ENCODE results near the gene DOCK3.
"Not testable (repeated sequence)": the region's sequence is repeated elsewhere in the genome, so short reads cannot be mapped to it uniquely, and the experiment has no call there.

DOCK3 gene

DNA sequence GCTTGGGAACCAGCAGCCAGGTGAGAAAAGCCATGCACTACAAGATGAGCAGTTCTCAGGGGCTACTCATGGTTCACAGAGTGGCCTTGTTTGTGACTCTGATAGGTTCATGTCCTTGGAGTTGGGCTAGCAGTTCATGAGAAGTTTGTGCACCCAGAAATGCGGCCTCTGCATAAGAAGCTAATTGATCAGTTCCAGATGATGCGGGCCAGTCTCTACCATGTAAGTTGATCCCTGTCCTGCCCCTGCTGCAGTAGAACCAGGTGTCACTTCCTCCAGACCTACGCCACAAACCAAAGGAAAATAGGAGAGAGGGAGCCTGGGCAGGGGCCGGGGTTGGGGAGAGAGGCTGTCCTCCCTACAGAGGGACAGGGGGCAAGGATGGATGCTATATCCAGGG lies 683.1 kb downstream of the DOCK3 start:
- Histone ChIP-seq H3K9ac (no peak overlapping the region), H3K9me3 (replicated peaks in 1 of 11) (no peaks in the 10 kb centered on the region), H3K4me3 (no peak overlapping the region), H3K36me3 (no peaks in the 10 kb centered on the region), H3K4me1 (peaks cover 0 to 18% (median 11%) of the 10 kb centered on the region in 10 experiments; a peak in 13 of 20 replicates), H3K27ac (no peak overlapping the region), H4K20me1 (no peaks in the 10 kb centered on the region), H3K4me2 (no peak overlapping the region), H3K27me3 (no peaks in the 10 kb centered on the region)
- TF ChIP-seq Cebpa-rat (IDR thresholded peaks at IDR 0.05) = no peak

DNA sequence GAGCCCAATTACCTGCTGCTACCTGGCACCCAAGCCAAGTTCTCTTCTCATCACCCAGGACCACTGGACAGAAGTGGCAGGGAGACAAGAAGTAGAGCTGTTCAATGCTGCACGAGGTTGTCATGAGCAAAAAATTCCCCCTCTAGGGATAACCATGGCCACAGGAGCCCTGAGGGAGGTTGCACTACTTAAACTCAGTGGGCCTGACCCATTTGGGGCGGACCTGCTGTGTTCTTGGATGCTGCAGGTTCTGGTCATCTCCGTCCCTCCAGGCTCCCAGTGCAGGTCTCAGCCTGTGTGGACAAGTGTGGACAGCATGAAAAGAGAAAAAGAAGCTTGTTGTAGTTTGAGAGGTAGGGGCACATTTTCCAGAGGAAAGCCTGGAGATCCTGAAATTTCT lies 684.3 kb downstream of the DOCK3 start:
- no peak for TF ChIP-seq Cebpa-rat (IDR thresholded peaks at IDR 0.05)
- H3K27me3 ChIP-seq = no peaks in the 10 kb centered on the region
- H3K9ac ChIP-seq = no peak overlapping the region

DNA sequence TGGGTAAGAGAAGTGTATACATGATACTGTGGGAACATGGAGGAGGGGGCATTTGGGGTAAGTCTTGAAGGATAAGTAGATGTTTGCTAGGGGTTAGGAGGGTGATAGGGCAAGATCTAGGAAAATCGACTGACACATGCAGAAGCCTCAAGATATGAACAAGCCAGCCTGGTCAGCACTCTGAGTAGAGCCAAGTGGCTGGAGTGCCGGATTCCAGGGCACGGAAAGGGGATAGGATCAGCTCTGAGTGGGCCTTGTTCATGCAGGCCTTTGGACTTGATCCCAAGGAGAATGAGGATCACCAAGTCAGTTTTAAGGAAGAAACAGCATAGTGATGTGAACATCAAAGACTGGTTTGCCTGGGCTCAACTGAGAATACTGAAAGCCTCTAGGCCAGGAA lies 686.1 kb downstream of the DOCK3 start:
- no peak overlapping the region for H3K9ac ChIP-seq
- H3K27me3 ChIP-seq = no peaks in the 10 kb centered on the region
- no peak overlapping the region for H3K27ac ChIP-seq
- H3K4me1 ChIP-seq = no peaks in the 10 kb centered on the region
- no peak overlapping the region for H3K4me3 ChIP-seq
- H3K36me3 ChIP-seq = no peaks in the 10 kb centered on the region
- H3K4me2 ChIP-seq = no peak overlapping the region
- TF ChIP-seq Cebpa-rat (IDR thresholded peaks at IDR 0.05) = no peak
- H4K20me1 ChIP-seq = no peaks in the 10 kb centered on the region
- H3K9me3 ChIP-seq (replicated peaks in 1 of 11) = 0 out of 22 replicates have a peak, but pooled peaks cover 0 to 7% (median 0%) of the 10 kb centered on the region in 11 experiments

More for the DNA sequence above, 684.3 kb downstream of the DOCK3 start:
- Histone ChIP-seq H4K20me1 (no peaks in the 10 kb centered on the region), H3K9me3 (replicated peaks in 1 of 11) (no peaks in the 10 kb centered on the region), H3K36me3 (no peaks in the 10 kb centered on the region), H3K4me3 (no peak overlapping the region), H3K4me1 (peaks cover 0 to 7% (median 2%) of the 10 kb centered on the region in 10 experiments; a peak in 8 of 20 replicates), H3K27ac (no peak overlapping the region), H3K4me2 (no peak overlapping the region)

DNA sequence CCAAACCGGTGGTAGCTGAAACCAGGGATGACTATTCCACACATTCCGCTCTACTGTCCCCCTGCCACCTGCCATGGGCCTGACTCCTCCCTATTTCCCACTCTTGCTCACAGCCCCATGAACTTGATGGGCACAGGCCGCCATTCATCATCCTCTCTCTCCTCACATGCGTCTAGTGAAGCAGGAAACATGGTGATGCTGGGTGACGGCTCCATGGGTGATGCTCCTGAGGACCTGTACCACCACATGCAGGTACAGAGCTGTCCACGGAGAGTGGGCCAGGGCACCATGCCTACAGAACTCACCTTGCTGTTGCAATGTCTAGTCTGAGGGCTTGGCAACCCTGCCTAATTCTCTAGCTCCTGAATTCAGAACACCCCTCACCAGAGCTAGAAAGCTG lies 687.0 kb downstream of the DOCK3 start:
- Histone ChIP-seq H3K4me2 (no peak overlapping the region), H3K9ac (no peak overlapping the region), H3K27me3 (no peaks in the 10 kb centered on the region), H3K36me3 (no peaks in the 10 kb centered on the region), H3K4me3 (no peak overlapping the region), H3K9me3 (replicated peaks in 1 of 11) (0 out of 22 replicates have a peak, but pooled peaks cover 0 to 7% (median 0%) of the 10 kb centered on the region in 11 experiments), H3K27ac (no peak overlapping the region), H3K4me1 (no peaks in the 10 kb centered on the region), H4K20me1 (no peaks in the 10 kb centered on the region)
- TF ChIP-seq Cebpa-rat (IDR thresholded peaks at IDR 0.05) = no peak

DNA sequence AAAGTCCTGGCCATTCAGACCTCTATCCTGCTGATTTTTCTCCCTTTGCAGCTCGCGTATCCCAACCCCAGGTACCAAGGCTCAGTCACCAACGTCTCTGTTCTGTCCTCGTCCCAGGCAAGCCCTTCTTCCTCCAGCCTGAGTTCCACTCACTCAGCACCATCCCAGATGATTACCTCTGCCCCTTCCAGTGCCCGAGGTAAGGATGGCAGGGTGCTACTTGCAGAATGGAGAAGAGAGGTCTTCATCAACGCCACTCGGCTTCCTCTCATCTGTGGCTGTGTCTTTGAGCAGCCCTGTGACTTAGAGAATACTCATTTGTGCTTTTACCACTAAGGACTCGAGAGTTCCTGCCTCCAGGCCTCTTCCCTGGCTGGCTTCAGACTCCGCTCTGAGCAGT lies 687.7 kb downstream of the DOCK3 start:
- 0 out of 22 replicates have a peak, but pooled peaks cover 0 to 7% (median 0%) of the 10 kb centered on the region in 11 experiments for H3K9me3 ChIP-seq (replicated peaks in 1 of 11)
- no peak overlapping the region for H3K9ac ChIP-seq
- no peaks in the 10 kb centered on the region for H3K36me3 ChIP-seq
- no peak overlapping the region for H3K4me3 ChIP-seq
- no peak for TF ChIP-seq Cebpa-rat (IDR thresholded peaks at IDR 0.05)
- no peaks in the 10 kb centered on the region for H3K27me3 ChIP-seq
- no peaks in the 10 kb centered on the region for H4K20me1 ChIP-seq
- no peaks in the 10 kb centered on the region for H3K4me1 ChIP-seq
- no peak overlapping the region for H3K27ac ChIP-seq
- no peak overlapping the region for H3K4me2 ChIP-seq

DNA sequence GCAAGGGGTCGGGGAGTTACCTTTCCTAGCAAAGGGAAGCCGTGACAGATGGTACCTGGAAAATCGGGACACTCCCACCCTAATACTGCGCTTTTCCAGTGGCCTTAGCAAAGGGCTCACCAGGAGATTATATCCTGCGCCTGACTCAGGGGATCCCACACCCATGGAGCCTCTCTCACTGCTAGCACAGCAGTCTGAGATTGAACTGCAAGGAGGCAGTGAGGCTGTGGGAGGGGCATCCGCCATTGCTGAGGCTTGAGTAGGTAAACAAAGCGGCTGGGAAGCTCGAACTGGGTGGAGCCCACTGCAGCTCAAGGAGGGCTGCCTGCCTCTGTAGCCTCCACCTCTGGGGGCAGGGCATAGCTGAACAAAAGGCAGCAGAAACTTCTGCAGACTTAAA lies 693.5 kb downstream of the DOCK3 start:
- not testable (repeated sequence) for H3K4me2 ChIP-seq; H3K27me3 ChIP-seq; H3K9me3 ChIP-seq (replicated peaks in 1 of 11); H3K27ac ChIP-seq; H3K9ac ChIP-seq; H3K4me1 ChIP-seq; H3K36me3 ChIP-seq; H3K4me3 ChIP-seq; H4K20me1 ChIP-seq

DNA sequence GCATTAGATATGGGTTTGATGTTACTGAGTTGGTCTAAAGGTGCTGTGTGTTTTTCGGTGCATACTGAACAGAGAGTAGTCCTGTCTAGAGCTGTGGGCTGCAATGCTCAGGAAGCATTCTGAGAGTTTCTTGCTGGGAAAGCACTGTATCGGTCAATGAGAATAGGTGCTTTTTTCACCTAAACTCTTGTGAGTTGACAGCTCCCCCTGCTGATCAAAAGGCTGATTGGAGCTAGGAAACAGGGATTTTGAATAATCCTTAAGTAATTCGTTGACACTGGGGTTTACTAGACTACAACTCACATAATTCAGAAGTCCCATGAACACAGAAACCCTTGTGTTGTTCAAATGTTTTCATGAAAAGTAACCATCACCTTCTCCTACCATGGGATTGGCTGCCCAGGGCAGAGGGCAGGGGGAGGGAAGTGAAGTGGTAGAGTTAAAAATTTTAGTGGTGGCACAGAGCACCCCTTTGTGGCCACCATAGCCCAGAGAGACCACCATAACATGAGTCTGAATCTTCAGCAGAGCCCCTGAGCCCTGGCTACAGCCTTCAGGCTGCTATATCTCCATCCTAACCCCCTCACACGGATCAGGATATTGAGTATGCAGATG lies 697.3 kb downstream of the DOCK3 start:
- Histone ChIP-seq H3K4me3 (no peak overlapping the region), H3K9me3 (replicated peaks in 1 of 11) (peaks cover 0 to 5% (median 0%) of the 10 kb centered on the region in 11 experiments; a peak in 2 of 22 replicates), H3K4me2 (no peak overlapping the region), H3K27ac (no peak overlapping the region), H3K27me3 (no peaks in the 10 kb centered on the region), H3K4me1 (no peaks in the 10 kb centered on the region), H3K36me3 (no peaks in the 10 kb centered on the region), H4K20me1 (no peaks in the 10 kb centered on the region), H3K9ac (no peak overlapping the region)
- no peak for TF ChIP-seq Cebpa-rat (IDR thresholded peaks at IDR 0.05)

DNA sequence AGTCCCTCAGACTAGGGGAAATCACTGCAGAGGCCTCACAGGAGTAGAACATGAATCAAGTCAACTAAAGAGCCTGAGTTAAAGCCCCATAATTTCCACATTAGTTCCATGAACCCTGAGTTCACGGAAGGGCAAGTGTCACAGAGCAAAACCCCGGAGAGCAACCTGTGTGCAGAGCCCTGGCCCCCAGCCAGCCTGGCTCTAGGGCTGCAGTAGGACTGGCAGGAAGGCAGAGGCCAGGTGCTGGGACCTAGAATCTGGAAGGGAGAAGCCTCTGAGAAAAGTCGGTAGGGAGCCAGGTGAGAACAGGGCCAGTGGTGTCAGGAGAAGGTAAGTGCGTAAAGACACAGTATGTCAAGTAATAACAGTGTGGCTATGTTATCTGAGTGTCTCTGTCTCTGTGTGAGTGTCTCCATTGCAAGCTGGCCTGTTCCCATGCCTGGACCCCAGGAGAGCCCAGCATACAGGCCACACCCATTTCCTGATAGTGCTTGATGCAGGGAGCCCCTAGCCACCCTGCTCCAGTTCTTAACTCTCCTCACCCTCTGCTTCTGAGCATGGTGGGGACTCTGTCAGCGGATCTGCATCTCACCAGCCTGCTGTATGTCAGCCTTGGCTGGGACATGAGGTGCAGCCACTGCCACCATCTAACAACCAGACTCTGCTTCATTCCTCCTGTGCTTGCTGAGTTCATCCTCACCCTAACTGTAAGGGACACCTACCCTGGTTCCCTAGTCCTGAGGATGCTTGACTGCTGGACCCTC lies 699.1 kb downstream of the DOCK3 start:
- no peaks in the 10 kb centered on the region for H3K27me3 ChIP-seq
- H3K4me2 ChIP-seq = no peak overlapping the region
- peaks cover 10 to 13% (median 12%) of the 10 kb centered on the region in 10 experiments for H3K4me1 ChIP-seq
- no peaks in the 10 kb centered on the region for H3K9me3 ChIP-seq (replicated peaks in 1 of 11)
- H3K36me3 ChIP-seq = no peaks in the 10 kb centered on the region
- no peak for TF ChIP-seq Cebpa-rat (IDR thresholded peaks at IDR 0.05)
- no peak overlapping the region for H3K4me3 ChIP-seq
- no peak overlapping the region for H3K27ac ChIP-seq
- peak overlapping the region in 1 of 11 experiments; percentile 8; a peak in 1 of 22 replicates for H3K9ac ChIP-seq
- no peaks in the 10 kb centered on the region for H4K20me1 ChIP-seq

DNA sequence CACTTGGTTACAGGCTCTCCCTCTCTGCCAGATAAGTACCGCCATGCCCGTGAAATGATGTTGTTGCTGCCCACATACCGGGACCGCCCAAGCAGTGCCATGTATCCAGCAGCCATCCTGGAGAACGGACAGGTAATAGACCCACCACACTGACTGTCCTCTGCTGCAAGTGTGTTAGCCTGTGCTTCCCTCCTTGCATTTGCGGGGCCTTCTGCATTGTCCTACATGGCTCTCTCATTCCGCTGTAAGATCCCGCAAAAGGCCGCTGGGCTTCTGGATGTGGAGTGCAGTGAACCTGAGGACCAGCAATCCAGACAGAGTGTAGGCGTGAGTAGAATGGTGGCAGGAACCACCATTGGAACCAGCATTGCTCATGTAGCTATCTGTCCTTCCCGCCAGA lies 699.7 kb downstream of the DOCK3 start:
- no peaks in the 10 kb centered on the region for H3K27me3 ChIP-seq
- no peak overlapping the region for H3K9ac ChIP-seq
- no peak for TF ChIP-seq Cebpa-rat (IDR thresholded peaks at IDR 0.05)
- H3K4me2 ChIP-seq = no peak overlapping the region
- H3K4me3 ChIP-seq = no peak overlapping the region
- H3K4me1 ChIP-seq = peaks cover 16 to 20% (median 18%) of the 10 kb centered on the region in 10 experiments
- H3K9me3 ChIP-seq (replicated peaks in 1 of 11) = no peaks in the 10 kb centered on the region
- no peaks in the 10 kb centered on the region for H3K36me3 ChIP-seq
- H4K20me1 ChIP-seq = no peaks in the 10 kb centered on the region
- H3K27ac ChIP-seq = no peak overlapping the region

DNA sequence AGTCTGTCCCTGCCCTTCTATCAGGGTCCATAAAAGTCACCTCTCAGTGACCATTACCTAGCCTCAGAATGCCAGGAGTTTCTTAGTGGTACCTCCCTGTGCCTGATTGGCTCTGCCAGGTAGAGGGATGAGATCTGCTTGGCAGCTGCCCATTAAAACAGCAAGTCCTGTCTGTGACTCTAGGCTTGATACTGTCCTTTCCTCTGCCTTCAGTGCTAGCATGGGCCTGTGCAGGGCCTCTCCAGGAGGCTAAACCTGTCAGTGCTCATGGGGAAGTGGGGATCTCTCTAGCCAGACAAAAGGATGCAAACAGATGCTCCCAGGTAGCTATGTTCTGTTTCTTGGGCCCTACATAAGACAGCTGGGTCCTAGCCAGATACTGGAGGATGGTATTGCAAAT lies 700.4 kb downstream of the DOCK3 start:
- Histone ChIP-seq H3K4me1 (peaks cover 23 to 26% (median 24%) of the 10 kb centered on the region in 10 experiments), H3K9me3 (replicated peaks in 1 of 11) (no peaks in the 10 kb centered on the region), H4K20me1 (no peaks in the 10 kb centered on the region), H3K27ac (no peak overlapping the region), H3K36me3 (no peaks in the 10 kb centered on the region), H3K4me3 (no peak overlapping the region), H3K27me3 (no peaks in the 10 kb centered on the region), H3K9ac (no peak overlapping the region), H3K4me2 (no peak overlapping the region)
- no peak for TF ChIP-seq Cebpa-rat (IDR thresholded peaks at IDR 0.05)
